HG02798 (cell line): Measurements from ENCODE around the gene MPL.

Experiments used
- ATAC-seq: cut with Tn5 transposase; IDR thresholded peaks from one replicate; pipeline ENCODE4 v1.9.1; 2021; ENCODE audit warnings: mild to moderate bottlenecking; ENCODE audit not compliant: unreplicated experiment, poor library complexity

Gene MPL

DNA sequence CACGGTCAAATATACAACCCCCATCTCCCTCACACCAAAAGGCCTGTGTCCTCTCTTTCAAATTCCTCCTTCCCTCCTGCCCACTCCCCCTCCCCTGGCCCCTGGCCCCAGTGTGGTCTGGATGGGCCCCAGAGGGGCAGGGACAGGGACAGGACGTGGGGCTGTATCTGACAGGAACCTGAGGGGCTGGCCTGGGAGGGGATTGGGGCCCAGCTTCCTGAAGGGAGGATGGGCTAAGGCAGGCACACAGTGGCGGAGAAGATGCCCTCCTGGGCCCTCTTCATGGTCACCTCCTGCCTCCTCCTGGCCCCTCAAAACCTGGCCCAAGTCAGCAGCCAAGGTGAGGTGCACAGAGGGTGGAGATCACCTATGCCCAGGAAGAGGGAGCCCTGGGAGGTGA is at the start of gene MPL:
Gene MPL, plus strand, starts transcription at position 231 of the 400 bp plus-strand sequence. Its CDS starts 31 bp downstream, at position 262.
- ATAC-seq: no peak

DNA sequence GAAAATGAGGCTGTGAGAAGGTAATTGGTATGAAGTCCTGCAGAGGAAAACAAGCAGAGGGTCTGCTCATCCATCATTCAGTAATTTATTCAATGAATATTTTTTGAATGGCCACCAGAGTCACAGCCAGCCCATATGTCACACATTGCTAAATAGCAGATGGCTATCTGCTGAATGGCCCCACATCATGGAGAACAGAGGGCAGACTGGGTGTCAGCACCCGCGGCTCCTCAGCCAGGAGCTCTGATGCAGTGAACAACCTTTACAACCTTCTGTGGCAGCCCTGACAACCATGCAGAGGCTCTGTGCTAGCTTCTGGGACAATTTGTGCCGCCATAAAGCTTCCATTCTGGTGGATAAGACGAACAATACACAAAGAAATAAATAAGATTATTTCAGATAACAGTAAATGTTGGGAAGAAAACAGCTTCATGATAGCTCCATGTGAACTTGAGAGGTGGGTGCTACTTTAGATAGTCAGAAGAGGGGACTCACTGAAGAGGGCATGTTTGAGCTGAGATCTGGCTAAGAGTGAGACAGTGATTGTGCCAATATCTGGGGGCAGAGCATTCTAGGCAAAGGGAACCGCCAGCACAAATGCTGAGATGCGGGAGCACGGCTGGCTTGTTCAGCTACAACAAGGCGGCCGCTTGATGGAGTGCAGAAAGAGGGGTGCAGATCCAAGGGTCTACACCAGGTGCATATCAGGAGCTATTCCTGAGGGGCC is 49.4 kb upstream of the MPL start:
- ATAC-seq: no peak

DNA sequence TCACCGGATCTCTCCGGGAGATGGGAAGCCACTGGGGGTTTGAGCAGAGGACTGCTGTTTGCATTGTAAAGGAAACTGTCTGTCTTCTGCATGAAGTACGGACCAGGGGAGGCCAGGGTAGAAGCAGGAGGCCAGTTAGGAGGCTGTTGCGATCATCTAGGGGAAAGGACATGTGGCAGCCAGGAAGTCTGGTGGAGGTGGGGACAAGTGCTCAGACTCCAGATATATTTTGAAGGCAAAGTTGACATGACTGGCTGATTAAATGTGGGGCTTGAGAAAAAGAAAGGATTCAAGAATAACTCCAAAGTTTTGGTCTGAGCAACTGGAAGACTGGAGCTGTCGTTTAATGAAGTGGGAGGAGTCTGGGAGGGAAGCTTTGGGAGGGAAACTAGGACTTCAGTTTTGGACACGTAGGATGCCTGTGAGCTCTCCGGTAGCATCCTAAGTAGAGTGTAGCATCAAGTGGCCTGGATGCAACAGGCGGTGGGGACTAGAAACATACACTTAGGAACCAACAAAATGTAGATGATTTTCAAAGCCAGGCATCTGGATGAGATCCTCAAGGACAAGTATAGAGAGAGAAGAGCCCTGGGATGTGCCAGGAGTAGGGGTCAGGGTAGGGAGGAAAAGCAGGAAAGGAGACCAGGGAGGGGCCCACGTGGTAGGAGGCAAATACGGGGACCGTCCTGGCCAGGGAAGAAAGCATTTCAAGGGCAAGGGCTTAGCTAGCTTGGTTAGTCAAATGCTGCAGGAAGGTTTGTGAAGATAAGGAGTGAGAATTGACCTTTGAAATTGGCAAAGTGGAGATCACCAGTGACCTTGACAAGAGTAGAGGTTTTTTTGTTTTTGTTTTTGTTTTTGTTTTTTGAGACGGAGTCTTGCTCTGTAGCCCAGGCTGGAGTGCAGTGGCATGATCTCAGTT is 48.6 kb upstream of the MPL start:
- ATAC-seq: no peak

DNA sequence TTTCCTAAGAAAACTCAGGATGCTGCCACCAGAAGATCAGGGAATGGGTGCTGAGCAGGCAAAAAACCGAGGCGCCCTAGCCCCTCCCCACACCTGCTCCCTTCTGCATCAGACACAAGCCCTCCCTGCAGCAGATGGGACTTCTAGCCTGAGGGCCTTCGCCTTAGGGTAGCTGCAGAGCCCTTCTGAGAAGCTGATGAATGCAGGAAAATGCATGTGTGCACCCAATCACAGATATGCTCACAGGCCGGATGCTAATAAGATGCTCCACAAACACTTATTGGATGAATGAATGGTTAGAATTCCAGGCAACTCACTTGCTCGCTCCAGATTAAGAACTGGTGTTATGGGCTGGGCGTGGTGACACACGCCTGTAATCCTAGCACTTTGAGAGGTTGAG is 45.4 kb upstream of the MPL start:
- no peak for ATAC-seq

DNA sequence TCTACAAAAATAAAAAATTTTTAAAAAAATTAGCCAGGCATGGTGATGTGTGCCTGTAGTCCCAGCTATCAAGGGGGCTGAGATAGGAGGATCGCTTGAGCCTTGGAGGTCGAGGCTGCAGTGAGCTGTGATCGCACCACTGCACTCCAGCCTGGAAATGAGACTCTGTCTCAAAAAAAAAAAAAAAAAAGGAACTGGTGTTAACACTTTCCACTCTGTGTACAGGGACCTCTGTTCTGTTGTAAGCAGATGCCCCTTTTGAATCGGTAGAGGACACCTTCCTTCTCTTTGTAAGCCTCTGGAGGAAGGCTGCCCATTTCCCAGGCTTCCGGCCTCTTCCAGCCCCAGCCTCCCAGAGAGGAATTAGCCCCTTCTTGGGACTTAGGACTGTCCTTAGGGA is 44.9 kb upstream of the MPL start:
- ATAC-seq: no peak

DNA sequence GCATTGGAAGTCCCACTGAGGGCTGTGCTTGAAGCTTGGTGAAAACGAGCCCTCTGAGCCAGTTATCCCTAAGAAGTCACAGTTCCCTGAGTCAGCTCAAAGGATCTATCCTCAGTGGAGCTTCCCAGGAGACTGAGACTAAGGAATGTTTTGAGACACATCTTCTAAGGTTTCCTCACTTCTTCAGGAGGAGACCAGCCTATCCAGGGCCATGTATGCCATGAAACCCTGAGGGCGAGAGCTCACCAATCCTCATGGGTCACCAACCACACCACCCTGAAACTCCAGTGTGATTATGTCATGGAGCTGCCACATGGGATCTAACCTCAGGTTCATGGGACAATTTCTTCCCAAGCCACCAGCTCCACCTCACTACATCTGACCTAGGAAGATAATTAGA is 44.4 kb upstream of the MPL start:
- no peak for ATAC-seq

DNA sequence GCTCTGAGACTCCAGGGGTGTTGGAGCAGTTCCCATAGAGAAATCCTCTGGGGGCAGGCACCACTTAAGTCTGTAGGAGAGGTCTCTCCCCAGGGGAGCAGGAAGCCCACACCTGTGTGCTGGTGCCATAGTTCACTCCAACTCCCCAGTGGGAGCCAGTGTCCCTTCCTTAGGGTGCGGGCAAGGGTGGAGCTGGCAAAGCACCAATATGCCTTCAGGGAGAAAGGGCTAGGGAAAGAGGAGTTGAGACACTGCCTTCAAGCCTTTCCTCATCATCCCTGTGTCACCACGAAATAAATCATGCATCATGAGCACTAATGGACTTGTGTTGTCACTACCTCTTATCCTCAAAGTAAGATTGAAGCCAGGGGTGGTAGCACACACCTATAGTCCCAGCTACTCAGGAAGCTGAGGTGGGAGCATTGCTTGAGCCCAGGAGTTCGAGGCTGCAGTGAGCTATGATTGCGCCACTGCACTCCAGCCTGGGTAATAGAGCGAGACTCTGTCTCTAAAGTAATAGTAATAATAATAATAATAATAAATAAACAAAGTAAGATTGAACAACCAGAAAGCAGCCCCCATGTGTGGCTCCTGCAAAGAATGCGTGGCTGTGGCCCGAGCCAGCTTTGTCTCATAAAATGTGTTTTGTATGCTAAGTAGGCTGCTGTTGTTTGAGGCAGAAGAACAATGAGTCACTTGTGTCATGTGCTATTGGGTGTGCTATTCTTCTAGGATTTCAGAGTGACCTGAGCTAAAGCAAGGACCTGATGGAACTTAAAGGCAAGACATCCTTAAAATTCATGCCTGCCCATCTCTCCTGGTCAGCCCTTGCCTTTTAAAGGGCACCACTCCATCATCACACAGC is 43.5 kb upstream of the MPL start:
- ATAC-seq: no peak

DNA sequence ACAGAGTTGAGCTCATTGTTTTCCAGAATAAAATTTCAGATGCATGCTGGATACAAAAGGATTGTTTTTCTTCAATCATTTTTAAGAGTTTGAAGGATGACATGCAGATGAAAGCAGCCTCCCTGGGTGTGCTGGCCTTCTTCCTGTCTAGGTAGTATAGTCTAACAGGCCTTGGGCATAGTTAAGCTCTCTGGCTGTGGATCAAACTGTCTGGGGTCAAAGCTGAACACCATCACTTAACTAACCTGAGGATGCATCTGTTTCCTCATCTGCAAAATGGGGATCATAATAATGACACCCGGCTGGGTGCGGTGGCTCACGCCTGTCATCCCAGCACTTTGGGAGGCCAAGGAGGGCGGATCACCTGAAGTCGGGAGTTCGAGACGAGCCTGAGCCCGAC is 42.9 kb upstream of the MPL start:
- ATAC-seq: no peak

DNA sequence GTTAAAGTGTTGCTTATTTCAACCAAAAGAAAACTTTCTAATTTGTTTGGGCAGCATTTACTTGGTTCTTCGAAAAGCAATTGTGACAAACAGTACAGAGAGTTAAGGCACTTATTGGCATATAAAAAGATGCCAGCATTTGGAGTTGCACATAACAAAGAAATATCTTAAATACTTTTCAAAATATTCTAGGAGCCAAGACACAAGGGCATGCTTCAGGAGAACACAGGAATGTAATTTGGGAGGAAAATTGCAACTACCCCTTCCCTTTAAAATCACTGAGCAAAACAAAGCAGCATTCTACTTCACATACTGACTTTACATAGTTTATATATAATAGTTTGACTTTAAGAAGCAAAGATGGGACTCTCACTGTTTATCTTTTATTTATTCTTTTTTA is 41.4 kb upstream of the MPL start:
- ATAC-seq: no peak

DNA sequence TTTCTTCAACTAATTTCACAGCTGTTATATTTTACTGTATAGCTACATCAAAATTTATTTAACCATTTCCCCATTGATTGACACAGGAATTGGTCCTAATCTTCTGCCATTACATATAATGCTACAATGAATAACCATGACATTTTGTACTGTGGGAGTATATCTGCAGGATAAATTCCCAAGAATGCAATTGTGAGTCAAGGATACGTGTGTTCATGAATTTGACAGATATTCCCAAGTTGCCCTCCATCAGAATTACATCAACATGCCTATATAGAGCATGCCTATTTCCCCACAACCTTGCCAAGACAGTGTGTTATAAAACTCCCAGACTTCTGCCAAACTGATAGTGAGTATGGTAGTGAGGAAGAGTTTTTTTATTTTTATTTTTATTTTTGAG is 39.6 kb upstream of the MPL start:
- no peak for ATAC-seq

DNA sequence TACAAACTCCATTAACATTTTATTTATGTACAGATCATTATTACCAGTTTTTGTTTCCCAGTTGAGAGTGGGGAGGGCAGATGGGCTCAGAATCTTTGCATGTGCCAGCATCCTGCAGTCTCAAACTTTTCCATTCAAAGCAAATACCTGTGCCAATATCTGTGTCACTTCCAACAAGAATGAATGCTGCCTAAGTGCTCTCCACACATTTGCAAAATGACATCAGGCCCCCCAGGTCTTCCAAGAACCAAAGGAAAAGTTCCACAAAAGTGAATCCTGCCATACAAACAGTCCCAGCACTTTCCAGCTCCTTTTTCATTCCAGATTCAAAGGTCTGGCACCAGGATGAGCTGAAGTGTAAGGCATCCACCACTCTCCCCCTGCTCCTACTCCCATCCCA is 38.5 kb upstream of the MPL start:
- ATAC-seq: no peak

DNA sequence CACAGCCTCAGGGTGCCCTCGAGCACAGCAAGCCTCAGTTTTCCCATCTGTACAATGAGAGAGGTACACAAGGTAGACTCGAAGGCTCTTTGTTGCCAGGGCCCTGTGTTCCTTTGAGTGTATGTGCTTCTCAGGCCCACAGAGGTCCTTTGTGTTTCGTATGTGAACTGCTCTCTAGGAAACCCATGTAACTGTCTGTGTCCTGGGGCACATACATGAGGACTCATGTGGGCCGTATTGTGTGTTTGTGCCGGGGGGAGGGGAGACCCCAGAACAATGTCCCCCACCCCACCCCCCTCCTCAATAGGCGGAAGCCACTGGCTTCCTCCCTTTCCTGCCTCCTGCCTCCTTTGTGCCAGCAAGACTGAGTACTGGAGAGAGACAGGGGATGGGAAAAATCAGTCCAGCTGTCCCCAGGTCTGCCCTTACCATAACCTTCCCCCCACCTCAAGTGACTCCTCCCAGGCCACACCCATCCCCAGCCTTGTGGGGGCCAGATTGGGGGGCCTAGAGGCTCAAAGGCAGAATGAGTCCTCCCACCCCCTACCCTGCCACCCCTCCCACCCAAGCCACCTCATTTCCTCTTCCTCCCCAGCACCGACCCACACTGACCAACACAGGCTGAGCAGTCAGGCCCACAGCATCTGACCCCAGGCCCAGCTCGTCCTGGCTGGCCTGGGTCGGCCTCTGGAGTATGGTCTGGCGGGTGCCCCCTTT is 37.1 kb upstream of the MPL start, which contains the start of gene TIE1:
Gene TIE1, plus strand, starts transcription at position 605 of the 717 bp plus-strand sequence. Its CDS starts 90 bp downstream, at position 695.
- ATAC-seq: no peak

DNA sequence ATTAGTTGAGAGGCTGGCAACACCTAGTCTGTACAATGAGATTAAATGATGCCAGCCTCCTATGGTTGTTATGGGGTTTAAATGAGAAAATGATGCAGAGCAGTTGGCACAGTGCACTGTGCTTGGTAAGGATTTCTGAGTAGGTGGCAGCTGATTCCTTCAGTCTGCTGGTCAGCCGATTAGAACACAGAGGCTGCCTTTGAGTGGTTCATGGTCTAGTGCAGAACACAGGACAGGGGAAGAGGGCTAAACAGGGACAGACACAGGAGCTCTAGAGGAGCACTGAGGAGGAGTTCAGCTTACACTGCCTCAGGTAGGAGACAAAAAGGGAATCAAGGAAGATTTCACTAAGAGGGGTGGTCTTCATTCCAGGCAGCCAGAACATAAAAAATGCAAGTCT is 35.4 kb upstream of the MPL start:
- ATAC-seq: no peak

DNA sequence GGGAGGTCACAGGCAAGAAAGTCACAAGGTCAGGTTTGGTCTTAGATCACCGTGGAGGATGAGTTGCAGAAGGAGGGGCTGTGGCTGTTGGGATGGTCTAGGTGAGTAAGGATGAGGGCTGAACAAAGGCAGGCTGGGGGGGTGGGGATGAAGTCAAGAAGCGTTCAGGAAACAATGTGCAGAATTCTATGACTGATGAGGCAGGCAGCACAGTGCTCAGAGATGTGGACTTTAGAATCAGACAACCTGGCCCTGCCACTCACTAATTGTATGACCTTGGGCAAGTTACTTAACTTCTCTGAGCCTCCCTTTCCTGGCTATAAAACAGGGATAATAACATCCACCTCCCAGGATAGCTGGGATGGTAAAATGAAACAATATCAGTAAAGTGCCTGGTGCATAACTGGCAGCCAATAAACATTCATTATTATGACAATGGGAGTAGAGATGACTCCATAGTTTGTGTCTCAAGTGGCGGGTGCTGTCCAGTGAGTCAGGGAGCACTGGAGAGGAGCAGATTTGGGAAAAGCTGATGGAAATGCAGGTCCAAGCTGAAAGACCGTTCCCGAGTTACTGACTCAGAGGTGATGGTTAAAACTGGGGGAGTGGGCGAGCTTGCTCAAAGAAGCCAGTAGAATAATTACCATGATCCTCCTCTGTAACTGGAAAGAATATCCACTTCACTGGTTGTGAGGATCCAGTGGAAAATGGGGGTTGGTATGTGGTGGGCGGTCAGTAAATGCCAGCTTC is 34.7 kb upstream of the MPL start:
- no peak for ATAC-seq

DNA sequence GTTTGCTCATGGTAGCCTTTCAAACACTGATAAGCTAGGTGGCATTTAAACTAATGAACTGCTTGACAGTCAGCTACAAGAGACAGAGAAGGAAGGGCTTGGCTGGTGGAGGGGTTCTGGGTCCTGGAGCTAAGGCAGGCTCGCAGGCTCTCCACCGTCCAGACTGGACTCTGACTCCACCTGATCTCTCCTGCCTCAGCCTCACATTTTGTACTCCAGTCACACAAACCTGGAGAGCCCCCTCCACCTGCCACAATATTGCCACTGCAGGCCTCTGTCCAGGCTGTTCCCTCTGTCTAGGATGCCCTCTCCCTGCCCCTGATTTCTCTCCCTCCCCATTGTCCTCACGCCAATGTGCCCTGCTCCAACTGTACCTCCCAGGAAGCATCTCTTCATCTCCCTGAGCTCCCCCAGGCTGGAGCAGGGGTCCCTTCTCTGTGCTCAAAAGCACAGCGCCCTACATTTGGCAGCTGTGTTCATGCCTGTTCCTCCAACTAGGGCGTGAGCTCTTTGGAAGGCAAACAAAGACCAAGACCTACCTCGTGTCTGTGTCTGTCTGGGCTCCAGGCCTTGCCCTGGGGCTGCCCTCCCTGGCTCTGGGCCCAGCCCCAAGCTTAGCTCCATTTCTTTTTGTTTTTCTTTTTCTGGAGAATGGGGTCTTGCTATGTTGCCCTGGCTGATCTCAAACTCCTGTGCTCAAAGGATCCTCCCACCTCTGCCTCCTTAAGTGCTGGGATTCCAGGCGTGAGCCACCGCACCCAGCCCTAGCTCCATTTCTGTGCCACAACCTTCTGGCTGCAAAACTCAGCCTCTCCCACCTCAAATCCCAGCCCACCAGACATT is 33.9 kb upstream of the MPL start:
- ATAC-seq: no peak

DNA sequence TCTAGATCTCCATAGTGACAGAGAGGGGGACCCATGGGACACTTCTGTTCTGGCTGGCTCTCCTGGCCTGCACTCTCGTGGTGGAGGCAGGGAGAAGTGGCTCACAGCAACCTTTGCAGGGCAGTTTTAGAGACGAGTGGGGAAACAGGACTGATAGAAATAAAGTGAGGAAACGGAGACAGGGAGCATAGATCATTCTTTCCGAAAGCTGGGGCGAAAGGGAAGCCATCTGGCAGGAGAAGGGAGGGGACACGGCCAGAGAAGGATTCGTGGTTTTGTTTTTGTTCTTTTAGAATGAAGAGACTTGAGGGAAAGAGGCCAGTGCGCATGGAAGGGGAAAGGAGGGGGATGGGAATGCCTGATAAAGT is 33.3 kb upstream of the MPL start:
- no peak for ATAC-seq

DNA sequence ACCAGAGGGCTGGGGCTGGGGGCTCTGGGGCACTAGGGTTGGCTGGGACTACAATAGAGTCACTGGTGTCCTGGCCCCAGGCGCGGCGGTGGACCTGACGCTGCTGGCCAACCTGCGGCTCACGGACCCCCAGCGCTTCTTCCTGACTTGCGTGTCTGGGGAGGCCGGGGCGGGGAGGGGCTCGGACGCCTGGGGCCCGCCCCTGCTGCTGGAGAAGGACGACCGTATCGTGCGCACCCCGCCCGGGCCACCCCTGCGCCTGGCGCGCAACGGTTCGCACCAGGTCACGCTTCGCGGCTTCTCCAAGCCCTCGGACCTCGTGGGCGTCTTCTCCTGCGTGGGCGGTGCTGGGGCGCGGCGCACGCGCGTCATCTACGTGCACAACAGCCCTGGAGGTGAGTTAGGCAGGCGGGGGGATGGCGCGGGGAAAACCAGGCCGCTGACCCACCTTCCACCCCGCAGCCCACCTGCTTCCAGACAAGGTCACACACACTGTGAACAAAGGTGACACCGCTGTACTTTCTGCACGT is 32.8 kb upstream of the MPL start:
- ATAC-seq: no peak

DNA sequence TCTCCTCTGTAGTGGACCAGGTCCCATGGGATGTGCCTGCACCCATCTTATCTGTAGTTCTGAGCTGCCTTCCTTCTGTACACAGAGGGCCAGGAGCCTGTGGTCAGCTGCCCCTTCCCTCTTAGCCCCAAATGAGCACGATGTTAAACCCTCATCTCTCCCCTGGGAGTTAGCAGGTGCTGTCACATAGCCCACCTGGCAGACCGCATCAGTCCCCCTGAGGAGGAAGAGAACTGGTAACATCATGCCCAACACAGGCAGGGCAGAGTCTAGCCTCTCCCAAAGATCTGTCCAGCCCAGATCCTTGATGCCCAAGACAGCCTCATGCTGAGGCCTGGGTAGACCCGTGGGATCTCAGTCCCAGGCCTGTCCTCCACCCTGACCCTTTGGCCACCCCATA is 32.2 kb upstream of the MPL start:
- no peak for ATAC-seq
